ENCODE measurements around the gene NUDT9. TPM values are rescaled to one million over a fixed set of nuclear protein-coding genes. Genes with fewer than 3 reads are reported as not detected.

The NUDT9 gene
- polyA plus RNA-seq, 1 donor: 73.0 TPM

- no peak for DNase-seq
These were observed 84.8 kb downstream of the NUDT9 start for GRCh38 chr4:87506974-87507701.

Other genes with a start within 250 kb of the NUDT9 start
- 21.3 TPM for gene KLHL8, start 202.0 kb upstream of the NUDT9 start, polyA plus RNA-seq (ENCODE audit: insufficient read length)
- gene HSD17B13, start 99.7 kb upstream of the NUDT9 start, polyA plus RNA-seq (ENCODE audit: insufficient read length): 0.71 TPM
- 64.7 TPM for gene HSD17B11, start 31.4 kb upstream of the NUDT9 start, polyA plus RNA-seq (ENCODE audit: insufficient read length)
- 9.2 TPM for gene SPARCL1, start 106.8 kb downstream of the NUDT9 start, polyA plus RNA-seq (ENCODE audit: insufficient read length)
- 0.03 TPM for gene DSPP, start 186.0 kb downstream of the NUDT9 start, polyA plus RNA-seq (ENCODE audit: insufficient read length)
- 0.07 TPM for gene DMP1, start 227.7 kb downstream of the NUDT9 start, polyA plus RNA-seq (ENCODE audit: insufficient read length)